Left colon (tissue), 2 donors: Measurements from ENCODE around the gene HECW1. TPM values are rescaled to one million over a fixed set of nuclear protein-coding genes. Genes with fewer than 3 reads are reported as not detected.
"Not testable (repeated sequence)": the region's sequence is repeated elsewhere in the genome, so short reads cannot be mapped to it uniquely, and the experiment has no call there.

ENCODE experiments used
- ATAC-seq: fragments of 200-7000 bp; cut with Tn5 transposase; one replicate; pipeline ENCODE4 v1.9.1; 2020; ENCODE audit warnings: mild to moderate bottlenecking, moderate library complexity
- DNase-seq, 2 donors: peaks; one replicate each; pipeline ENCODE4 v3.0.0-alpha.2; 2020
- intact Hi-C, 2 donors: fragments of 100-400 bp; cut with DNase I in 1 of 2; cut with micrococcal nuclease in 1 of 2; formaldehyde crosslinking; loops; one replicate each; pipeline versions ENCODE4 v1.11.2 to v1.14.0; 2022; cut with DNase I, micrococcal nuclease
- total RNA-seq, 2 donors: library from RNA; stranded (reverse); fragmentation: NEBNext Ultra II Directional; extraction: Animal tissue kit (Norgen Biotek cat#: 25700); gene quantifications; one replicate each; pipeline ENCODE4 v1.2.1, GENCODE V29; 2021
- donor health status: DM: no; HTN: no; CAD: no.
- donor health status: DM: yes; HTN: yes; CAD: no.

Gene HECW1
- total RNA-seq, 2 donors from 2014 or later: 0.58 to 0.89 TPM

DNA sequence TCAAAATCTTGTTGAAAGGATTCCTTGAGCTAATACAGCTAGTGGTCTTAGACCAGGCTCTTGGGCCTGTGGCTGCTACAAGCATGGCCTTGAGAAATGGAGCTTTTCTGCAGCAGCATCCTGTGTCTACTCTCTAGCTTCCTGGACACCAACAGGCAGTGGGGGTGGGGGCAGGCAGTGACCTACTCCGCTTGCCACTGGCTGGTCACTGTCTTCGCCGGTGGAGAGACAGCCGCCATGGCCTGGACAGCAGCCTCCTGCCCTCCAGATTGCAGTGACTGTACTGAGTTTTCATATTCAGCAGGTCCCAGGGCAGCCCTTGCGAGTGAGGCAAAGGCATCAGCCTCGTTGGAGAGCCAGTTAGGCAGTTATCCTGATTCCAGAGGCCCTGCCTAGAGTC lies 204.6 kb downstream of the HECW1 start:
- intact Hi-C loops: no loop called here
- ATAC-seq: no peak
- no peak for DNase-seq

DNA sequence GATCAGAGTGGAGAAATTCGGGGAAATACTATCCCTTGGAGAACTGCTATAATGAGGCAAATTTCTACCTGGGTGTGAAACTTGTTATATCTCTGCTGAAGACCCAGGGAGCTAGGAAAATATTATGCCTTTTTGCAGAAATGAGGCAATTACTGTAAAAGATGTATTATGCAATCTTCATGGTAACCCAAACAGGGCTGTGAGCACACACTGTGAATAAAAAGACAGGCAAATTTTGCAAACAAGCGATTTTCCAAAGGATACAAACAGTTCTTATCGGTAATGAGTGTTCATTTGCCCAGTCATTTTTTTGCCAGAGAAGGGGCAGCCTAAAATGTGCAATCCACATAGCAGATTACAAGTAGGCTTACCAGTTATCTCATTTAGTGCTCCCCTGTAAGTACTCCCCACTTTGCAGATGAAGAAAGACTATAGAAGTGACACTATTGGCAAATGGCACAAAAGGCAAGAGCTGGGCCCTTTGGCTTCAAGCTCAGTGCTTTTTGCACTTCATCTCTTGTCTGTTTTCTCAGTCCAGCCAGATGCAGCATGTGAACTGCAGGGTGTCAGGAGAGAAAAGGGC lies 205.8 kb downstream of the HECW1 start:
- DNase-seq (no peak), ATAC-seq (no peak)
- intact Hi-C loops: no loop called here

GRCh38 chr7:43325595-43325994 lies 213.1 kb downstream of the HECW1 start:
- DNase-seq (no peak), ATAC-seq (no peak)
- intact Hi-C loops: no loop called here

- no peak for DNase-seq
- intact Hi-C loops: no loop called here
- ATAC-seq: no peak
Observed at GRCh38 chr7:43328336-43328735, 215.9 kb downstream of the HECW1 start.

DNA sequence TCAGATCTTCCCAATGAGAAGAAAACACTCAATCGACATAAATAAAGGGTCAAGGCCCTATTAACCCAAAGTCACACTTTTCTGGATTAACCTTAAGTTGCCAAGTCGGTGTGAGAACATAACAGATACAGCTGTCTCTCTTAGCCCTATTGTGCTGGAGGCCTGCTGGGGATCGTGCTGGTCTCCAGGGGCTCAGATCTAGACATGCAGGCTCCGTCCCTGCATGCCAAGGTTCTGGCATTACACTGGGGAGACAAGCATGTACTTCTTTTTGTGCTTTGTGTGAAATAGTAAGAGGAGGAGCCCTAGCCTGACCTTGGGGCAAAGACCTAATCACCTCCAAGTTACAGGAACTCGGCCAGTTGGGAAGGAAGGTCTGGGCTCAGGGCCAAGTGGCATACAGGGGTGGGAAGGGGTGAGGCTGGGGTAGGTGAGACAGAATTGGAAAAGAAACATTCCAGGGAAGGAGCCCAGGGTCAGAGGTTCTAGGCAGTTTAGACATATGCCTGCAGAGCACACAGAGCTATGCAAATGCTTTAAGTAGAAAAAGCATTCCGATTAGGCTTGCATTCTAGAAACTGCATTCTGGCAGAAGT lies 216.4 kb downstream of the HECW1 start:
- intact Hi-C loops: no loop called here
- no peak for ATAC-seq
- DNase-seq: no peak

DNA sequence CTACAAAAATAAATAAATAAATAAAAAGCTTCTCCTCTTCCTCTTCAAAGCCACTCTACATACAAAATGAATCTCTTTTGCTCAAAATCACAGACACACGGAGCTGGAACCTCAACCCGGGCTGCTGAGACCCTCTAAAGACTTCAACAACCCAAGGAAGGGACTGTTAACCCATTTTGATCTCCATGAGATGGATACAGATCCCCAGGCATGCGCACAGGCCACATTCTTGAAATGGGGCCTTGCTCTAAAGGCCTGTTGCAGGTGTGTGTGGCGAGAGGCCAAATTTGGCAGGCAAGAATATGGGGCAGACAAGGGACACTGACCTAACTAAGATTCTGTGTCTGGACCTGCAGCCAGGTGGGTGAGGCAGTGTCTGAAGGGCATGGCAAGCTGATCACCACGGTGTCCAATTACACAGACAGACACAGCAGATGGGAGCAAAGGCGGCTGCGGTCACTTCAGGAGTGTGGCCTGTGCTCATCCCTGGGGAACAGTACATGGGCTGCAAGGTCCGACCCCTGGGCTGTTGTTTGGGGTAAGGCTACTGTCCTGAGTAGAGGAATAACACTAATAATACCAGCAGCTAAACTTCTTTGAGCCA lies 219.8 kb downstream of the HECW1 start:
- DNase-seq (no peak), ATAC-seq (no peak)
- intact Hi-C loops: no loop called here

- ATAC-seq (no peak), DNase-seq (no peak)
- intact Hi-C loops: no loop called here
Observed at GRCh38 chr7:43337191-43337590, 224.7 kb downstream of the HECW1 start.

DNA sequence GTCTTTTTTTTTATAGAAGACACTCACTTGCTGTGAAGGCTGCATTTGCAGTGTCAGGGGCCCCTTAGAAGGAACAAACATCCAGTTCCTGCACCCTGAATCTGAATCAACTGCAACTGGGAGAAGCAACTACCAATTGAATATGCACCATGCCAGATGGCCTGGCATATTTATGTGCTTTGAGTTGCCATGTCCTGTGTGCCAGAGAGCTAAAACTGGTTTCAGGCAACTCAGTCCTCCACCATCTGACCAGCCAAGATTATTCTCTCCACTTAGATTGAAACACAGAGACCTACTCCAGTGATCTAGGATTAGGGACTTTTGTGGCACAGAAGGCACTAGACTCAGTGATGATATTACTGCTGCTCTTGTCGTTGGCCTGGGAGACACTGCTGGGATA lies 225.4 kb downstream of the HECW1 start:
- no peak for DNase-seq
- ATAC-seq: no peak
- intact Hi-C loops: no loop called here

DNA sequence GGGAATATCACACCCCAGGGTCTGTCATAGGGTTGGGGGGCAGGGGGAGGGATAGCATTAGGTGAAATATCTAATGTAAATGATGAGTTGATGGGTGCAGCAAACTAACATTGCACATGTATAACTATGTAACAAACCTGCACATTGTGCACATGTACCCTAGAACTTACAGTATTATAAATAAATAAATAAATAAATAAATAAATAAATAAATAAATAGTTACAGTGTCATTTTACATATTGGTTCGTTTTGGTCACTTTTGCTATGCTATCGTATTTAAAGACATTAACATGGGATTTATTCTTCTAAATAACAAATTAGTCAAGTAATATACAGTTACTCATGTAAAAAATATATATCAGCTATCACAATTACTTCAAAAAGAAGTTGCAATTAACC lies 228.7 kb downstream of the HECW1 start:
- ATAC-seq (no peak), DNase-seq (no peak)
- intact Hi-C loops: no loop called here

GRCh38 chr7:43343417-43343816 lies 231.0 kb downstream of the HECW1 start:
- DNase-seq, intact Hi-C loops, ATAC-seq: not testable (repeated sequence)

DNA sequence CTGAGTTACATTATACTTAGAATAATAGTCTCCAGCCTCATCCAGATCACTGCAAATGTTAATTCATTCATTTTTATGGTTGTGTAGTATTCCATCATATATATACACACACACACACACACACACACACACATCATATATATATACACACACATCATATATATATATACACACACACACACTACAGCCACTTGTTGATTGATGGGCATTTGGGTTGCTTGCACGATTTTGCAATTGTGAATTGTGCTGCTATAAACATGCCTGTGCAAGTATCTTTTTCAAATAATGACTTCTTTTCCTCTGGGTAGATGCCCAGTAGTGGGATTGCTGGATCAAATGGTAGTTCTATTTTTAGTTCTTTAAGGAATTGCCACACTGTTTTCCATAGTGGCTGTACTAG lies 233.2 kb downstream of the HECW1 start:
- DNase-seq, intact Hi-C loops, ATAC-seq: not testable (repeated sequence)

DNA sequence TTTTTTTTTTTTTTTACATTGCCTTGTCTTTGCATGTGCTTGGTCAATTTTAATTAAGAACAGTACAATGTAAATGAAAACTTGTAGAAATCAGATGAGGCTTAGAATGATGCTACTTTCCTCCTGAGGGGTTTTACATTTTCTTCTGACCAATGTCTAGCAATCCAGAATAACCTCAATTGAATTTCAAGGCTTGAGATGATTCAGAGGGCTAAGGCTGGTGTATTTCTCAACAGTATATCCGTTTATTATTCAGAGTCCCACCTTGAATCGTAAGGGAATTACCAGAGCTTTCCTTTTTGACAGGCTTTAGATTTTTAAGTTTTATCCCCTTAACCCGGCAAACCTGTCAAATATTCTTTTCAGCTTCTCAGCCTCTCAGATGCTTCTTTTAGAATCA lies 239.2 kb downstream of the HECW1 start:
- DNase-seq (no peak), ATAC-seq (no peak)
- intact Hi-C loops: no loop called here

GRCh38 chr7:43353902-43354301 lies 241.5 kb downstream of the HECW1 start:
- intact Hi-C loops: no loop called here
- DNase-seq (no peak), ATAC-seq (no peak)

DNA sequence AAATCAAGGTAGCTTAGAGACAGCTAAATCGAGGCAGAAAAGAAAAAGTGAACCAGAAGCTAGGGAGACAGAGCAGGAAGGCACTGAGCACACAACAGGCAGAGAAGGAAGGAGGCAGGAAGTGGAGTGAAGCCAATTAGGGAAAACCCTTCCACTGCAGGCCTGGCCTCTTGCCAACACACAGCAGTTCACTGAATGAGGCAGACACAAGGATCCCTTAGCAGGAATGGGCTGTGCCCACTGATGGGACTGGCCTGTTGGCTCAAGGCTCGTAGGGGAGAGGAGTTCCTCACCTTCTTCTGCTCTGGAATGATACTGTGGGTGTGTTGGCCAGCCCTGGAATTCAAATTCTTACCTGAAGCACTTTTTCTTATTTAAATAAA lies 250.2 kb downstream of the HECW1 start:
- no peak for ATAC-seq
- intact Hi-C loops: no loop called here
- no peak for DNase-seq

GRCh38 chr7:43363035-43363791 lies 250.8 kb downstream of the HECW1 start:
- ATAC-seq: no peak
- intact Hi-C loops: no loop called here
- no peak for DNase-seq

DNA sequence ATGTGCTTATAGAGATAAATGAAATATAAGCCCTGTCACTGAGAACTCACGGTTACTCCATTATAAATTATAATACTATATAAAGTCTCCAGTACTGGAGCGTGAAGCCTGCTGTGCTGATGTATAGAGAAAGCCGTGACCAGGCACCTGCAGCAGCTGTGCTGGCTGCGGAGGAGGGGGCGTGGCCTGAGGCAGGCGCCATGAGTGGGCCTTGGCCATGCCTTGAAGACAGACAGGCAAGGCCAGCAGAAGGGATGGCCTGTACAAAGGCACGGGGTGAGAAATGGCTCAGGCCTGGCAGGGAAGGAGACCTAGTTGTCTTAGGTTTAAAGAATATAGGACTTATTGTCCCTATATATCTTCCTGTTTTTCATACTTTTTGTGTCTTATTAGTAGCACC lies 251.9 kb downstream of the HECW1 start:
- no peak for ATAC-seq
- intact Hi-C loops: no loop called here
- DNase-seq: no peak

DNA sequence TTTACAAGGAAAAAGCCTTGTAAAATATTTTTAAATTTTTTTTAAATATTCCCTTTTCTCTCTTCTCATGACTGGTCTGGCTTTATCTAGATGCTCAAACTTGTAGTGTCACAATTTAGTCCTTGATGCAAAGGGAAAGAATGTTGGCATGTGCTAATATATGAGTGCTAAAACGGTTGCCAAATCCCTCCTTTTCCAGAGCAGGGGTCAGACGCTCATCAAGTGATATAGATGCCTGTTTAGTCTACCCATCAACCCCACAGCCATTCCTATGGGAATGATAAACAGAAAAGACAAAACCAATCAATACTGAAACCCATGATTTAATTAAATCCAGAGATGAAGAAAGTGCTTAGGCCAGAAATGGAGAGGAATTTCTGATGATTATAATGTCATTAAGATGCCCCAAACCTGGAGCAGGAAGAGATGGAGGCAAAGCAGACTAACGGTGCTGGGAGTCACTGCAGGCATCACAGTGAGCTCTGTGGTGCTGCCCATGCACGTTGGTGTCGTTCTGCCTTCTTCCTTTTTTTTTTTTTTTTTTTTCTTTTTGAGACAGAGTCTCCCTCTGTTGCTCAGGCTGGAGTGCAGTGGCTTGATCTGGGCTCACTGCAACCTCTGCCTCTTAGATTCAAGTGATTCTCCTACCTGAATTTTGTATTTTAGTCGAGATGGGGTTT lies 260.4 kb downstream of the HECW1 start:
- intact Hi-C loops: no loop called here
- DNase-seq (no peak), ATAC-seq (no peak)

DNA sequence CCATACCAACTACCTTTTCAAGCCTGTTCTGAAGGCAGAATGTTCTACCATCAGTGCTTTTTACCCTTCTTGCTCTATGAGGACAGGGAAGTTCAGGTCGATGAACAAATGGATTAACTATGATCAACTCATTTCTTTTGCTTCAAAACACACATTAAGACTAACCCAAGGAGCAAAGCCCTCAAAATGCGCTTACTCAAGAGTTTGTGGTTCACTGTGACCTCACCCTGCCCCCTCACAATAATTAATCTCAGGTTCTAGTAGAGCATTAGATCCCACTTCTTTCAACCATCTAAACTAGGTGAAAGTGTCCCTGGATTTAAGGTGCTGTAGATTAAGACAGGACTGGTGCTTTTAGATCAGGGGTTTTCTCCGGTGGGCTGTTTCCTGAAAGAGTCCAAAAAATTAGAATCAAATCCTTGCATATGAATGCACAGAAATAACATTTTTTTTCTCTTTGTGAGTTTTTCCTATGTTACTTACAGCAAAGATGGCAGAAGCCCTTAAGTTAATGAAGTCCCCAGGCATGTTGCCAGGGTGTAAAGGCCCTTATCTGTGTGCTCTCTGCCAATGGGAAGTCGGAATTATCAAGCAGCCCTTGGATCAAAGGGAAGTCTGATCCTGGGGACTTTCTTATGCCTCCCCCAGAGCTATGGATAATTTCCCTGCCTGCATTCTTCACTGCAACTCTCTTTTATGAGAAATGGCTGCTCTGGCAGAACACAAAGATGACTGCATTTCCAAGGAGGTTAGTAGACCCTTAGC lies 264.9 kb downstream of the HECW1 start:
- ATAC-seq (no peak), DNase-seq (no peak)

DNA sequence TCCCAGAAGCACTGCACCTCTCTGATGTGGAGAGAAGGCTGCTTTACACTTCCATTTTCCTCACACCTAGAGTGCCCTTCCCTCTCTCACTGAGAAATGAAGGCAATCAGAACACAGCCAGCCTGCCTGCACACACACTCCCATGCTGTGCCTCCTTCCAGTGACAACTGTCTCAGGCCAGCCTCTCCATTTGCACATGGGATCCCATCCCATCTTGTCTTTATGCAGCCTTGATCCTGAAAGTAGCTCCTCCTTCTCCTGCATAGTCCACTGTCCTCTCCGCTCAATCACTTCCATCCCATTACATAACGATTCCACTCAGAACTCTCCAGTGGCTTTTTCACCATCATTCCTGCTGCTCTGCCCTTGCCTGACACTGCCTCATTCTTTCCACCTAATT lies 266.8 kb downstream of the HECW1 start:
- DNase-seq (no peak), ATAC-seq (no peak)
- intact Hi-C loops: no loop called here

More for the DNA sequence above, 264.9 kb downstream of the HECW1 start:
- intact Hi-C loops: no loop called here
